T-helper 1 cell treated with Interleukin-12 subunit alpha and Interleukin-12 subunit beta and Interleukin-4 antibody, amounts not matched to agents 30 μg/mL and 1 μg/mL, for 36 hours (primary cell): ENCODE measurements around the gene RALGPS1.

Source experiments
- H3K27ac Mint-ChIP-seq: one replicate; pipeline ENCODE4 v1.8.0; 2021; ENCODE audit warnings: mild to moderate bottlenecking, mixed read lengths
- H3K27me3 Mint-ChIP-seq: one replicate; pipeline ENCODE4 v1.8.0; 2021; ENCODE audit warnings: low read depth, mixed read lengths
- H3K36me3 Mint-ChIP-seq: one replicate; pipeline ENCODE4 v1.8.0; 2021; ENCODE audit warnings: low read depth, mixed read lengths
- H3K4me1 Mint-ChIP-seq: one replicate; pipeline ENCODE4 v1.8.0; 2021; ENCODE audit warnings: low read depth, mixed read lengths
- H3K4me3 Mint-ChIP-seq: one replicate; pipeline ENCODE4 v1.8.0; 2021; ENCODE audit warnings: mild to moderate bottlenecking, moderate library complexity, mixed read lengths
- H3K9me3 Mint-ChIP-seq: one replicate; pipeline ENCODE4 v1.8.0; 2021; ENCODE audit warnings: mixed read lengths

RALGPS1 gene

DNA sequence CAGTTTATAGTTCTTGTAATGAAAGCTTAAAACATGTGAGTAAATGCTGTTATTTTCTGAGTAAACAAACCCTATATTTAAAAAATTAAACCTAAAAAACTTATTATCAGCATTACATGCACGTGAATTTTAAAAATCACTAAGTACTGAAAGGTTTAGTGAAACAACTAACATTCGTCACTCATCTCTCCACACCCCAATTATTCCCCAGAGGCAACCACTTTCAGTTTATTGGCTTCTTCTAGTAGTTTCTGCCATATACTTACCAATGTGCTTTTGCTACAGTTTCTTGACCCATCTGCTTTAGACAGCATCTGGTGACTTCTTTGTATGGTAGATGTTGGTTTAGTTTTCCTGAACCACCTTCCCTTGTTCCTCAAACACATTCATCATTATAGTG, 149.8 kb downstream of the RALGPS1 start:
- peaks cover 15% of the 10 kb centered on the region for H3K4me1 Mint-ChIP-seq

GRCh38 chr9:127065592-127065991, 151.0 kb downstream of the RALGPS1 start:
- H3K9me3 Mint-ChIP-seq: peaks cover 3% of the 10 kb centered on the region
- H3K36me3 Mint-ChIP-seq: peaks cover 6% of the 10 kb centered on the region
- no peak overlapping the region for H3K4me3 Mint-ChIP-seq
- no peaks in the 10 kb centered on the region for H3K27me3 Mint-ChIP-seq
- no peak overlapping the region for H3K27ac Mint-ChIP-seq
- H3K4me1 Mint-ChIP-seq: peaks cover 6% of the 10 kb centered on the region

More for the DNA sequence above, 149.8 kb downstream of the RALGPS1 start:
- H3K9me3 Mint-ChIP-seq: no peaks in the 10 kb centered on the region
- no peak overlapping the region for H3K4me3 Mint-ChIP-seq
- H3K27ac Mint-ChIP-seq: no peak overlapping the region
- peaks cover 10% of the 10 kb centered on the region for H3K36me3 Mint-ChIP-seq
- no peaks in the 10 kb centered on the region for H3K27me3 Mint-ChIP-seq

DNA sequence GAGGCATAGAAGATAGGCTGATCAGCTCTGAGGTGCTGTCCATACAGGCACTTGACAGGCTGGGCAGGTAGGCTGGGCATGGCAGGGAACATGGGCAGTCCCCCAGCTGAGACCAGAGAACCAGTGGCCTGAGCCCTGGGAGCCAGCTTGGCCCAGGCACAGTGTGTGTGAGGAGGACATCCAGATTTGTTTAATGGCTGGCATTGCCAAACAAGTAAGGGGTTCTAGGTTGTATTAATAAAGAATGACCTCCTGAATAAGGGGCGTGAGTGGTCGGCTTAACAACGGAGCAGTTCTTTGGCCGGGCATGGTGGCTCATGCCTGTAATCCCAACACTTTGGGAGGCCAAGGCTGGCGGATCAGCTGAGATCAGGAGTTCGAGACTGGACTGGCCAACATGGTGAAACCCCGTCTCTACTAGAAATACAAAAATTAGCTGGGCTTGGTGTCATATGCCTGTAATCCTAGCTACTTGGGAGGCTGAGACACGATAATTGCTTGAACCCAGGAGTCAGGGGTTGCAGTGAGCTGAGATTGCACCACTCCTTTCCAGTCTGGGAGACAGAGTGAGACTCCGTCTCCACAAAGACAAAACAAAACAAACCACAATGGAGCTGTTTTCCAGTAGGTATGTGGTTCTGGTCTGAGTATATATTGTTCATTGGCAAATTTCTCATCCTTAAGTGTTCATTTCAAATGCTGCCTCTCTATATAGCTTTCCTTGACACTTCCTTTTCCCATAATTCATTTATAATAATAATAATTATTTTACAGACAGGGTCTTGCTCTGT, 151.7 kb downstream of the RALGPS1 start:
- Mint-ChIP-seq H3K4me3 (no peak overlapping the region), H3K9me3 (peaks cover 6% of the 10 kb centered on the region), H3K4me1 (peaks cover 6% of the 10 kb centered on the region), H3K27me3 (peaks cover 3% of the 10 kb centered on the region), H3K27ac (no peak overlapping the region), H3K36me3 (peaks cover 8% of the 10 kb centered on the region)

DNA sequence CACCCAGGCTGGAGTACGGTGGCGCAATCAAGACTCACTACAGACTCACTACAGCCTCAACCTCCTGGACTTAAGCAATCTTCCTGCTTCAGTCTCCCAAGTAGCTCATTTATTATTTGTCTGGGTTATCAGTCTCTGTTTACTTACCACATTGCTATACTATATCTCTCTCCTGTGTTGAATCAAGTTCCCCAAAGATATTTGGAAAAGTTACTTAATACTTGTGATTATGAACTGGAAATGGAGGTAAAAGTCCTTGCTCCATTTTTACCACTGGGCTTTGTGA, 152.2 kb downstream of the RALGPS1 start:
- peaks cover 7% of the 10 kb centered on the region for H3K27me3 Mint-ChIP-seq
- H3K4me3 Mint-ChIP-seq: no peak overlapping the region
- peaks cover 11% of the 10 kb centered on the region for H3K9me3 Mint-ChIP-seq
- H3K36me3 Mint-ChIP-seq: peaks cover 11% of the 10 kb centered on the region
- H3K27ac Mint-ChIP-seq: no peak overlapping the region
- peaks cover 6% of the 10 kb centered on the region for H3K4me1 Mint-ChIP-seq

DNA sequence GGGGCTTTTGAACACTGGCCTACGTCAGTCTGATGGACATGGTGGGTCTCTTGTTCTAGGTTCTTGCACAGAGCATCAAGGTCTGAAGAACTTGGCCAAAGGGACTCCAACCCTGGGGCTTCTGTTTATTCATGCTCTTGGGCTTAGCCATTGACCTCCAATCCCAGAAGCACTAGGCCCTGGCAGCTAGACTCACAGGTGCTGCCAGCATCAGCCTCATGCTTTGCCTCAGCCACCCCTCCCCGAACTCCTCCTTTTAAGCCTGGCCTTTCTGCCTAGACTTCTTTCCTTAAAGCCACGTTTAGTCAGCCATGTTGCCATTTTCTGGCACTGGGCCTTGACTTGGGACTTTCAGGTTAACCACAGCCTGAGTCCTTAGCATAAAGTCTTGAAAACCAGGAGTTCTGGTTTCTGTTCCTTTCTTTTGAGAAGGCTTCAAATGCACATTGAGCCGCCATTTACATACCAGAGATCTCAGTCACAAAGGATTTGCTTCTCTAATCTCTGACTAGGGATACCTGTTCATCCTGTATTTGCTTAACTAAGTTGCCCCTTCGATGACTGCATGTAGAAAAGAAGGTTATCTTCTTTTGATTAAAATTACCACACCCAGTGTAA, 153.1 kb downstream of the RALGPS1 start:
- H3K4me1 Mint-ChIP-seq: peaks cover 6% of the 10 kb centered on the region
- H3K4me3 Mint-ChIP-seq: no peak overlapping the region
- H3K27ac Mint-ChIP-seq: no peak overlapping the region

DNA sequence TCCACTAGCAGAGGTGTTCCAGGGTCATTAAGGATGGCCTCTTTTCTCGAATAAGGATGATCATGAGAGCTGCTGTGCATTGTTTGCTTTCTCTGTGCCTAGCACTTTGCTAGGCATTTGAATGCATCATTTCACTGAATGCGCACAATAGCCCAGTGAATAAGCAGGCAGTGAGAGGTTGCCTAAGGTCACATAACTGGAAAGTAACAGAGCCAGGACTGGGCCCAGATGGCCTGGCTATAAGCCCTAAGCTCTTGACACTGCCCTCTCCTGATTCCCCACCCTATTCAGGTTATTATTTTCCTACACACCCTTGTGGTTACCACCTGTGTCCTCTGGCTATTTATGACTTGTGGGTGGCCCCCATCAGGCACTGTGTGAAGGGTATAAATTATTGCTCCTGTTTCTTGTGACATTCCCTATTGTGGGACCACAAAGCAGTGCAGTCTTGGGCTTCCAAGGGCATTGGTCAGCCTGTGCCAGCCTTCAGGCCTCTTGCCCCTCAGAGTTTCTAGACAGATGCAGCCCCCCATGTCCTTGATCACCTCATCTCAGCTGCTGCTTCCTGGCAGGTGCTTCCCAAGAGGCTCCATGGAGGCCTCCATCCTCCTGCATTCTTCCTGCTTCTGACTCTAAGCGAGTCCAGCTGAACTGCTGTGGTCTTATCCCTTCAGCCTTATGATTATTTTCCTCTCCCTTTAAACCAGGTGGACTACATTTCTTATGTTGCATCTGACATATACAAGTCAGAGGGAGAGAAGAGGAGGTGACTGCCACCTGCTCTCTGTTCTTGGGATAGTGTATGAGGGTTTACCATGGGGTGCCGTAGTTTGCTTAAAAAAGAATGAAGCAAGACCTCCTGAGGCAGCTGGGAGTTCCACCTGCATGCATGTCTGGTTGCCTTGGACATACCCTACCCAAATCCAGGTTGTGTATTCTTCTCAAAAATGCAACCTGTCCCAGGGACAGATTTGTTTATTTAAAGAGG, 160.3 kb downstream of the RALGPS1 start:
- Mint-ChIP-seq H3K27me3 (peaks cover 51% of the 10 kb centered on the region), H3K9me3 (peaks cover 19% of the 10 kb centered on the region), H3K36me3 (peaks cover 9% of the 10 kb centered on the region)

More for the DNA sequence above, 153.1 kb downstream of the RALGPS1 start:
- H3K9me3 Mint-ChIP-seq: peaks cover 19% of the 10 kb centered on the region
- H3K36me3 Mint-ChIP-seq: peaks cover 14% of the 10 kb centered on the region
- H3K27me3 Mint-ChIP-seq: peaks cover 14% of the 10 kb centered on the region

GRCh38 chr9:127075624-127076372, 161.2 kb downstream of the RALGPS1 start:
- Mint-ChIP-seq H3K27me3 (peaks cover 53% of the 10 kb centered on the region), H3K27ac (no peak overlapping the region), H3K9me3 (peaks cover 16% of the 10 kb centered on the region), H3K4me3 (no peak overlapping the region), H3K4me1 (peaks cover 3% of the 10 kb centered on the region), H3K36me3 (peaks cover 9% of the 10 kb centered on the region)

More for the DNA sequence above, 160.3 kb downstream of the RALGPS1 start:
- Mint-ChIP-seq H3K4me3 (no peak overlapping the region), H3K4me1 (peaks cover 3% of the 10 kb centered on the region), H3K27ac (no peak overlapping the region)

- H3K36me3 Mint-ChIP-seq: peaks cover under 1% of the 10 kb centered on the region
- peaks cover 46% of the 10 kb centered on the region for H3K27me3 Mint-ChIP-seq
- peaks cover 5% of the 10 kb centered on the region for H3K9me3 Mint-ChIP-seq
- H3K27ac Mint-ChIP-seq: no peak overlapping the region
- no peak overlapping the region for H3K4me3 Mint-ChIP-seq
- H3K4me1 Mint-ChIP-seq: peaks cover 3% of the 10 kb centered on the region
Observed at GRCh38 chr9:127076860-127077643, 162.5 kb downstream of the RALGPS1 start.

DNA sequence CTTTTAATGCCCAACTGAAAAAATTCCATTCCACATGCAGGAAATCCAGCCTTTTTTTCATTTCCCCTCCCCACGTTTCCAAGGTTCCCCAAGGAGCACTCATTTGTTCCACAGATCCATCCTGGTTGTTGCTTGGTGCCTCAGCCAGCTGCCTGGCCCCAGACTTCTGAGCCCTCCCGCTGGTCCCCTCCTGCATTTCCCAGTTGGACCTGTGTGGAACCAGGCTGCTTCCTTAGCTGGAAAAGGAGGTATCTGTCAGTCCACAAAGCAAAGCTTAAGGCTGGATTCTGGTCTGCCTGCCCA, 163.0 kb downstream of the RALGPS1 start:
- Mint-ChIP-seq H3K4me3 (no peak overlapping the region), H3K4me1 (peaks cover 3% of the 10 kb centered on the region), H3K27me3 (peaks cover 42% of the 10 kb centered on the region), H3K9me3 (no peaks in the 10 kb centered on the region), H3K27ac (no peak overlapping the region), H3K36me3 (no peaks in the 10 kb centered on the region)

- H3K27me3 Mint-ChIP-seq: peaks cover 42% of the 10 kb centered on the region
- H3K9me3 Mint-ChIP-seq: no peaks in the 10 kb centered on the region
- peak overlapping the region; percentile 38 for H3K27ac Mint-ChIP-seq
- H3K4me1 Mint-ChIP-seq: peaks cover 3% of the 10 kb centered on the region
- no peak overlapping the region for H3K4me3 Mint-ChIP-seq
- no peaks in the 10 kb centered on the region for H3K36me3 Mint-ChIP-seq
Observed at GRCh38 chr9:127078336-127078735, 163.8 kb downstream of the RALGPS1 start.

DNA sequence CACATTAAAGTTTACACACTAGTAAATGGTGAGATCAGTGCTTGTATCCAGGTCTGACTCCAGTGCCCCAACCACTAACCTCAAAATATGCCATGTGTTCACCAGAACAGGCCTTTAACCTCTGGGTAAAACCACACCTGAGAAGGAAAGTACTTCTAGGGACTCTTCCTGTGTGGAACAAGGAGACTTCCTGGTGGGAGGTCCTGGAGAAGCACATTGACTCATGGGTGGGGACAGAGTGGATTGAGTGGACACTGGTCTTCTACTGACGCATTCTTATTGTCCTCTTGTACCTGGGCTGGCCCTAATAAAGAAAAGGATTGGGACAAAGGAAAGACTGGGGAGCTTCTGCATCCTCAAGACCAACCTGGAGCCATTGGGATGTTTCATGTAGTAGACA, 164.4 kb downstream of the RALGPS1 start:
- no peak overlapping the region for H3K4me3 Mint-ChIP-seq
- no peaks in the 10 kb centered on the region for H3K36me3 Mint-ChIP-seq
- no peak overlapping the region for H3K27ac Mint-ChIP-seq
- no peaks in the 10 kb centered on the region for H3K9me3 Mint-ChIP-seq
- peaks cover 3% of the 10 kb centered on the region for H3K4me1 Mint-ChIP-seq
- H3K27me3 Mint-ChIP-seq: peaks cover 42% of the 10 kb centered on the region

DNA sequence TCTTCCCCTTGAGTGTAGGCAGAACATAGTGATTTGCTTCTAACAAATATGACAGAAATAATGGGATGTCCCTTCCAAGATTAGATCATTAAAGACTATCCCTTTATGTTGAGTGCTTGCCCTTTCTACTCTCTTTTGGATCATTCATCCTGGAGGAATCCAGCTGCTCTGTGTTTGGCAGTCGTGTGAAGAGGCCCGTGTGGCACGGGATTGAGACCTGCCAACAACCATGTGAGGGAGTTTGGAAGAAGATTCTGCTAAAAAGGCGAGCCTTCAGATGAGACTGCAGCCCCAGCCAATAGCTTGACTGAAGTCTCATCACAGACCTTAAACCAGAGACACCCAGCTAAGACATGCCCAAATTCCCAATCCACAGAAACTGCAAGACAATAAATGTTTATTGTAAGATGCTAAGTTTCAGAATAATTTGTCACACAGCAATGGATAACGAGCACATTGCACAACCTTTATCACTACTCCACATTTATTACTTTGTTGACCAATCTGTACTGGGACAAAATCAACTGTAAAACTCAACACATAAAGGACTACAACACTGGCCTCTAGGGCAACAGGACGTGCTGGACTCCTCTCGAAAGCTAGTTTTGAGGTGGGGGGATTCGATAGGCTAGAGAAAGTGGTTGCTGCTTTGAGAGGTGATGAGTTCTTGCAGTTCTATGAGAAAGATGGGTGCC, 165.0 kb downstream of the RALGPS1 start:
- Mint-ChIP-seq H3K27ac (no peak overlapping the region), H3K36me3 (no peaks in the 10 kb centered on the region), H3K4me3 (no peak overlapping the region), H3K27me3 (peaks cover 42% of the 10 kb centered on the region), H3K4me1 (peaks cover 7% of the 10 kb centered on the region), H3K9me3 (no peaks in the 10 kb centered on the region)
